GM19240 (cell line): ENCODE results near the gene SKIDA1.

ENCODE experiments used
- DNase-seq: peaks from one replicate; pipeline ENCODE4 v3.0.0; 2011; ENCODE audit warnings: low spot score; ENCODE audit not compliant: insufficient read length

SKIDA1 gene

GRCh38 chr10:21487416-21488180 lies 37.9 kb downstream of the SKIDA1 start:
- no peak for DNase-seq

GRCh38 chr10:21482821-21483220 lies 42.7 kb downstream of the SKIDA1 start:
- no peak for DNase-seq

GRCh38 chr10:21481407-21481806 lies 44.1 kb downstream of the SKIDA1 start:
- no peak for DNase-seq

GRCh38 chr10:21479570-21480315 lies 45.7 kb downstream of the SKIDA1 start:
- DNase-seq = no peak

- DNase-seq = no peak
These were observed 50.1 kb downstream of the SKIDA1 start for GRCh38 chr10:21475393-21475792.

GRCh38 chr10:21473541-21473940 lies 51.9 kb downstream of the SKIDA1 start:
- DNase-seq = no peak

- DNase-seq = no peak
These were observed 52.3 kb downstream of the SKIDA1 start for GRCh38 chr10:21473135-21473534.

- no peak for DNase-seq
These were observed 57.4 kb downstream of the SKIDA1 start for GRCh38 chr10:21468086-21468485.

GRCh38 chr10:21467633-21468032 lies 57.8 kb downstream of the SKIDA1 start:
- DNase-seq = no peak

- DNase-seq = no peak
These were observed 61.3 kb downstream of the SKIDA1 start for GRCh38 chr10:21464134-21464533.
